ENCODE data around the gene ZCCHC8.
"Not testable (repeated sequence)": the region's sequence is repeated elsewhere in the genome, so short reads cannot be mapped to it uniquely, and the experiment has no call there.

ZCCHC8 gene

DNA sequence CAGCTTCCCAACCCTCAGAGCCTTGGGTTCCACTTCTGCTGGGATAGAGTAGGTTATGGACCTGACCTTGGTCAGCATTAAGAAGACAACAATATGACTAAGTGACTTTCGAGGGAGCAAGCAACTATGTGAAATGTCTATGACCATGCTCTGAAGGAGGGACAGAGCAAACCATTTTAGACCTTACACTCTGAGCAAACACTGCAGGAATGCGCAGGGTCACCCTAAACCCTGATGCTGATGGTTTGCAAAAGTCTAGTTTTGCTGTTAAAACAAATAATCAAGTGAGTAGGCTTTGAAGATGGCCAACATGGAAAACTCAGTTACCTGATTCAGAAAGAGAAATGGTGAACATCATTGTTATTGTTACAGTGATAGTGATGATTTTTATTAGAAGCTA, 8.7 kb downstream of the ZCCHC8 start:
- no peak overlapping the region for H3K4me3 ChIP-seq (IDR thresholded peaks at IDR 0.05; ENCODE audit: insufficient read depth, low read depth, low read length)
- H3K79me2 ChIP-seq (ENCODE audit: insufficient read depth, low read depth): peaks cover 18% of the 10 kb centered on the region
- no peaks in the 10 kb centered on the region for H3K27me3 ChIP-seq (ENCODE audit: insufficient read depth, low read depth)
- no peak overlapping the region for H3K4me2 ChIP-seq
- TF ChIP-seq, protein P1, sequence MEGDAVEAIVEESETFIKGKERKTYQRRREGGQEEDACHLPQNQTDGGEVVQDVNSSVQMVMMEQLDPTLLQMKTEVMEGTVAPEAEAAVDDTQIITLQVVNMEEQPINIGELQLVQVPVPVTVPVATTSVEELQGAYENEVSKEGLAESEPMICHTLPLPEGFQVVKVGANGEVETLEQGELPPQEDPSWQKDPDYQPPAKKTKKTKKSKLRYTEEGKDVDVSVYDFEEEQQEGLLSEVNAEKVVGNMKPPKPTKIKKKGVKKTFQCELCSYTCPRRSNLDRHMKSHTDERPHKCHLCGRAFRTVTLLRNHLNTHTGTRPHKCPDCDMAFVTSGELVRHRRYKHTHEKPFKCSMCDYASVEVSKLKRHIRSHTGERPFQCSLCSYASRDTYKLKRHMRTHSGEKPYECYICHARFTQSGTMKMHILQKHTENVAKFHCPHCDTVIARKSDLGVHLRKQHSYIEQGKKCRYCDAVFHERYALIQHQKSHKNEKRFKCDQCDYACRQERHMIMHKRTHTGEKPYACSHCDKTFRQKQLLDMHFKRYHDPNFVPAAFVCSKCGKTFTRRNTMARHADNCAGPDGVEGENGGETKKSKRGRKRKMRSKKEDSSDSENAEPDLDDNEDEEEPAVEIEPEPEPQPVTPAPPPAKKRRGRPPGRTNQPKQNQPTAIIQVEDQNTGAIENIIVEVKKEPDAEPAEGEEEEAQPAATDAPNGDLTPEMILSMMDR (conservative IDR thresholded peaks at IDR 0.05; ENCODE audit: low read depth, low read length): no peak
- no peak overlapping the region for H3K27ac ChIP-seq
- no peaks in the 10 kb centered on the region for H3K4me1 ChIP-seq (ENCODE audit: low read depth, poor library complexity, severe bottlenecking)
- no peaks in the 10 kb centered on the region for H3K36me3 ChIP-seq (ENCODE audit: insufficient read depth)
- no peak overlapping the region for H2AFZ ChIP-seq (ENCODE audit: low read depth)
- H4K20me1 ChIP-seq (ENCODE audit: insufficient read depth): no peaks in the 10 kb centered on the region
- no peak overlapping the region for H3K9ac ChIP-seq

- H3K27ac ChIP-seq: no peak overlapping the region
- H3K36me3 ChIP-seq (ENCODE audit: insufficient read depth): peaks cover 4% of the 10 kb centered on the region; the same call in 1 of the 2 replicates
- H3K4me3 ChIP-seq (IDR thresholded peaks at IDR 0.05; ENCODE audit: insufficient read depth, low read depth, low read length): no peak overlapping the region
Measured at GRCh38 chr12:122489038-122489437, 11.7 kb downstream of the ZCCHC8 start.

GRCh38 chr12:122487807-122488206, 12.9 kb downstream of the ZCCHC8 start:
- not testable (repeated sequence) for H3K27ac ChIP-seq; H3K4me1 ChIP-seq (ENCODE audit: low read depth, poor library complexity, severe bottlenecking); H3K4me2 ChIP-seq; H2AFZ ChIP-seq (ENCODE audit: low read depth); H3K9ac ChIP-seq; H4K20me1 ChIP-seq (ENCODE audit: insufficient read depth); H3K4me3 ChIP-seq (IDR thresholded peaks at IDR 0.05; ENCODE audit: insufficient read depth, low read depth, low read length); H3K79me2 ChIP-seq (ENCODE audit: insufficient read depth, low read depth); H3K36me3 ChIP-seq (ENCODE audit: insufficient read depth); H3K27me3 ChIP-seq (ENCODE audit: insufficient read depth, low read depth)

More at GRCh38 chr12:122489038-122489437, 11.7 kb downstream of the ZCCHC8 start:
- Histone ChIP-seq H4K20me1 (ENCODE audit: insufficient read depth) (no peaks in the 10 kb centered on the region), H3K27me3 (ENCODE audit: insufficient read depth, low read depth) (no peaks in the 10 kb centered on the region), H3K4me2 (no peak overlapping the region), H3K79me2 (ENCODE audit: insufficient read depth, low read depth) (no peaks in the 10 kb centered on the region), H3K9ac (no peak overlapping the region), H2AFZ (ENCODE audit: low read depth) (no peak overlapping the region), H3K4me1 (ENCODE audit: low read depth, poor library complexity, severe bottlenecking) (no peaks in the 10 kb centered on the region)
- TF ChIP-seq, protein P1 (conservative IDR thresholded peaks at IDR 0.05; ENCODE audit: low read depth, low read length): no peak

DNA sequence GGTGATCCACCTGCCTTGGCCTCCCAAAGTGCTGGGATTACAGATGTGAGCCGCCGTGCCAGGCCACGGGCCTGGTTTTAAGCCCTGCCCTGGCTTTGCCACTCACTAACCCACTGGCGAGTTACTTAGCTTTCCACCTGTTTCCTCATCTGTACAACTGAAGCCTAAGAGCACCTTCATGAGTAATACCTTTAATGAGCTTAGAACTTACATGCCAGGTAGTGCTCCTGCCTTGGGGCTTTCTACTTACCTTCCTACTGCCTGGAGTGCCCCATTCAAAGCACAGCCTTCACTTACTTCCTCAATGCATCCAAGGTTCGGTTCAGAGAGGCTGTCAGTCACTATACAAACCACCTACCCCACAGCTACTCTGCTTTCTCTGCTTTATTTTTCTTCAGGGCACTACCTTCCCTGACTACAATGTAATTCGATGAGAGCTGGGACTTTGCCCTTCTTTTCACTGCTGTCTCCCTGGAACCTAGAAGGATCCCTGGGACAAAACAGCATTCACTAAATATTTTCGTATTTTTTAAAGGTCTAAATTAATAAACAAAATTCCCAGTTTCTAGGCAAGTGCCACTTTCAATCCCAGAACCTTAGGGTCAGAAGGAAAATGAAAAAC, 13.8 kb downstream of the ZCCHC8 start:
- Histone ChIP-seq H3K27ac (no peak overlapping the region), H3K79me2 (ENCODE audit: insufficient read depth, low read depth) (no peaks in the 10 kb centered on the region), H3K4me1 (ENCODE audit: low read depth, poor library complexity, severe bottlenecking) (no peaks in the 10 kb centered on the region), H3K36me3 (ENCODE audit: insufficient read depth) (peaks cover 4% of the 10 kb centered on the region; the same call in 1 of the 2 replicates), H3K4me3 (IDR thresholded peaks at IDR 0.05; ENCODE audit: insufficient read depth, low read depth, low read length) (no peak overlapping the region), H3K27me3 (ENCODE audit: insufficient read depth, low read depth) (no peaks in the 10 kb centered on the region), H3K4me2 (no peak overlapping the region), H2AFZ (ENCODE audit: low read depth) (no peak overlapping the region), H4K20me1 (ENCODE audit: insufficient read depth) (no peaks in the 10 kb centered on the region), H3K9ac (no peak overlapping the region)
- TF ChIP-seq, protein P1 (conservative IDR thresholded peaks at IDR 0.05; ENCODE audit: low read depth, low read length): no peak

DNA sequence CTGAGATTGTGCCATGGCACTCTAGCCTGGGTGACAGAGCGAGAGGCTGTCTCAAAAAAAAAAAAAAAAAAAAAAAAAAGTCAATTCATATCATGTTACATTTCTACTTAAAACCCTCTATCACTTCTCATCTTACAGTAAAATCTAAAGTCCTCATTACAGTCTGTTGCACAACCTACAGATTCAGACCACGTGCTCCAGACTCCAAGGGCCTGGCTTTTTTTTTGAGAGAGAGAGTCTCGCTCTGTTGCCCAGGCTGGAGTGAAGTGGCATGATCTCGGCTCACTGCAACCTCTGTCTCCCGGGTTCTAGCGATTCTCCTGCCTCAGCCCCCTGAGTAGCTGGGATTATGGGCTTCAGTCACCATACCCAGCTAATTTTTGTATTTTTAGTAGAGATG, 14.4 kb downstream of the ZCCHC8 start:
- not testable (repeated sequence) for H3K4me2 ChIP-seq; H3K27ac ChIP-seq; H3K4me1 ChIP-seq (ENCODE audit: low read depth, poor library complexity, severe bottlenecking); H3K9ac ChIP-seq; H3K4me3 ChIP-seq (IDR thresholded peaks at IDR 0.05; ENCODE audit: insufficient read depth, low read depth, low read length); H3K27me3 ChIP-seq (ENCODE audit: insufficient read depth, low read depth); H4K20me1 ChIP-seq (ENCODE audit: insufficient read depth); H2AFZ ChIP-seq (ENCODE audit: low read depth); H3K79me2 ChIP-seq (ENCODE audit: insufficient read depth, low read depth); H3K36me3 ChIP-seq (ENCODE audit: insufficient read depth)

DNA sequence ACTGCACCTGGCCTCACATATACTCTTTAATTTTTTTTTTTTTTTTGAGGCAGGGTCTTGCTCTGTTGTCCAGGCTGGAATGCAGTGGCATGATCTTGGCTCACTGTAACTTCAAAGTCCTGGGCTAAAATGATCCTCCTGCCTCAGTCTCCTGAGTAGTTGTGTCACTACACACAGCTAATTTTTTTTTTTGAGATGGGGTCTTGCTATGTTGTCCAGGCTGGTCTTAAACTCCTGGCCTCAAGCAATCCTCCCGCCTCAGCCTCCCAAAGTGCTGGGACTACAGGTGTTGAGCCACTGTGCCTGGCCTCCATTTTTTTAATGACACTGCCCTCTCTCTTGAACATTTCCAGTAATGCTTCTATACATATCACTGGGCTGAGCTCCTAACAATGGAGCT, 16.3 kb downstream of the ZCCHC8 start:
- not testable (repeated sequence) for H3K4me3 ChIP-seq (IDR thresholded peaks at IDR 0.05; ENCODE audit: insufficient read depth, low read depth, low read length); H3K27me3 ChIP-seq (ENCODE audit: insufficient read depth, low read depth); H3K4me1 ChIP-seq (ENCODE audit: low read depth, poor library complexity, severe bottlenecking); H3K4me2 ChIP-seq; H4K20me1 ChIP-seq (ENCODE audit: insufficient read depth); H3K9ac ChIP-seq; H2AFZ ChIP-seq (ENCODE audit: low read depth); H3K79me2 ChIP-seq (ENCODE audit: insufficient read depth, low read depth); H3K36me3 ChIP-seq (ENCODE audit: insufficient read depth); H3K27ac ChIP-seq
